GM18909 (cell line): ENCODE data around the gene AFF3.
"Not testable (repeated sequence)": the region's sequence is repeated elsewhere in the genome, so short reads cannot be mapped to it uniquely, and the experiment has no call there.

Source experiments
- ATAC-seq: cut with Tn5 transposase; IDR thresholded peaks from one replicate; pipeline ENCODE4 v1.9.1; 2021; ENCODE audit warnings: mild to moderate bottlenecking; ENCODE audit not compliant: unreplicated experiment, poor library complexity

The AFF3 gene

GRCh38 chr2:99942561-99943347, 199.6 kb downstream of the AFF3 start:
- no peak for ATAC-seq

- no peak for ATAC-seq
Observed at GRCh38 chr2:99940963-99941362, 201.4 kb downstream of the AFF3 start.

GRCh38 chr2:99939135-99939534, 203.3 kb downstream of the AFF3 start:
- ATAC-seq: no peak

DNA sequence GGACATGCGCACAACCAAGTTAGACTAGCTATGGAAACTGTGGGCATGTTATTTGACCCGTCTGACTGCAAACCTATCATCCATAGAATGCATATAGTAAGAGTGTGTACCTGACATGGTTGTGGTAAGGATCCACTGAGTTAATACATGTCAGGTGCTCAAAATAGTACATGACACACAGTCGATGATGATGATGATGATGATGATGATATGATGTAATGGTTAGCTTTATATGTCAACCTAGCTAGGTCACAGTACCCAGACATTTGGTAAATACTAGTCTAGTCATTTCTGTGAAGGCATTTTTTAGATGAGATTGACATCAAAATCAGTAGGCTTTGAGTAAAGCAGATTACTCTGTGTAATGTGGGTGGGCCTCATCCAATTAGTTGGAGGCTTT, 204.1 kb downstream of the AFF3 start:
- ATAC-seq: no peak

DNA sequence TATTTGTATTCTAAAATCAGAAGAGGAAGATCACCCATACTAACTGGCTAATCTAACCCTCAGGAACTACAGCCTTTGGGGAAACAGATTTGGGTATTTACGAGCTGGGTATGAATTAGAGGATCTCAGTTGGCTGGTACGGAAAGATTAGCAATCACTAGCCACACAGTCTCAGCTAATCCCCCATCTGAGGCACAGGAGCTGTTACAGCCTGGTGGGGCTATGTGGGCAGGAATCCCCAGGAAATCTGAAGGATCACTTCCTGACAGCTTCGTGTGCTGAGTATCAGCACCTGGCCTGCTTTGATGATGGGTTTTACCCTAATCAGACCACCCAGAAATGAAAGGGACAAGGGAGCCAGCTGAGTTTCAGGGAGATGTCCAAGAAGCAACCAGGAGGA, 206.3 kb downstream of the AFF3 start:
- no peak for ATAC-seq

DNA sequence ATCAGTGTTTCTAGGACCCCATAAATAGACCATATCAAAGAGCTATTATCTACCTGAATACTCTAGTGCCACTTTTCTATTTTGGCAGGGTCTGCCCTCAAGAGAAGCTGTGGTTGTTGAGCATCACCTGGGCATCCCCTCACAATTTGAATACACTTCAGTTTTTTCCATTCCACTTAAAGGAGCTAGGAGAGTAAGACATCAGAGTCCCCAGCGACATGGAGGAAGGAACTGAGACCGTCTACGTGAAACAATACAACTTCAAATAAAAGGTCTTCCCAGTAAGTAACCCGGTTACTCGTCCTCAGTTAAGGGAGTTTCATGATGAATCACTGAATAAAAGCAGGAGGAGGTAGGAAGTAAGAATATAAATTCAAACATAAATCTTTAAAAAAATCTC, 206.7 kb downstream of the AFF3 start:
- ATAC-seq: no peak

- no peak for ATAC-seq
Observed at GRCh38 chr2:99933894-99934650, 208.3 kb downstream of the AFF3 start.

DNA sequence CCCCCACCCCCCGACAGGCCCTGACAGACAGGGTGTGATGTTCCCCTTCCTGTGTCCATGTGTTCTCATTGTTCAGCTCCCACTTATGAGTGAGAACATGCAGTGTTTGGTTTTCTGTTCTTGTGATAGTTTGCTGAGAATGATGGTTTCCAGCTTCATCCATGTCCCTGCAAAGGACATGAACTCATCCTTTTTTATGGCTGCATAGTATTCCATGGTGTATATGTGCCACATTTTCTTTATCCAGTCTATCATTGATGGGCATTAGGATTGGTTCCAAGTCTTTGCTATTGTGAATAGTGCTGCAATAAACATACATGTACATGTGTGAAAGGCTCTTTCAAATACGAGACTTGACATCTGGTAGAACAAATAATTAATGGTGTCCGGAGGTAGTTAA, 208.9 kb downstream of the AFF3 start:
- not testable (repeated sequence) for ATAC-seq

DNA sequence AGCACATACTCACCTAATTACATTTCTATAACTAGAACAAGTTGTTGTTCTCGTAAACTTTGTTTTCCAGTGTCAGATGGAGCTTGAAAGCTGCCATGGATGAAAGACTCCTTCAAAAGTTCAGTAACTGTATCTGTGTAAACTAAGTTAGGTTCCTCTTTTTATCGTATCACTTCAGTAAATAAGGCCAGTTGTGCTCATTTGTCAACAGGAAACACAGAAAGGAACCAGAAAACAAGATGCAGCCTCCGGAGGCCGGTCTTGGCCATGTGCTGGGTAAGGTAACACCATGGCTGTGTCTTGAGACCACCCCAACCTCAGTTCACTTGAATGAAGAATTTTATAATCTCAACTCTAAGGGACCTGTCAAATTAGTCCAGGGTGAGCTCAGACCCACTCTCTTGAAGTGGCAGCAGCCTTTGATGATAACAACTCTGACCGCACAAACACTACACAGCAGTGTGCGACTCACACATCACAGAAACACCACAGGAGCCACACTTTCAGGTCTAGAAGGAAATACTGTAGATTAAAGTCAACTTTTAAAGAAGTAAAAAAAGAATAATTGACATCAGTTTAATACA, 213.8 kb downstream of the AFF3 start:
- no peak for ATAC-seq

- ATAC-seq: not testable (repeated sequence)
Observed at GRCh38 chr2:99927690-99928207, 214.6 kb downstream of the AFF3 start.

GRCh38 chr2:99926986-99927385, 215.4 kb downstream of the AFF3 start:
- no peak for ATAC-seq

- ATAC-seq: no peak
Observed at GRCh38 chr2:99925960-99926359, 216.4 kb downstream of the AFF3 start.

- ATAC-seq: no peak
Observed at GRCh38 chr2:99922664-99923063, 219.7 kb downstream of the AFF3 start.

DNA sequence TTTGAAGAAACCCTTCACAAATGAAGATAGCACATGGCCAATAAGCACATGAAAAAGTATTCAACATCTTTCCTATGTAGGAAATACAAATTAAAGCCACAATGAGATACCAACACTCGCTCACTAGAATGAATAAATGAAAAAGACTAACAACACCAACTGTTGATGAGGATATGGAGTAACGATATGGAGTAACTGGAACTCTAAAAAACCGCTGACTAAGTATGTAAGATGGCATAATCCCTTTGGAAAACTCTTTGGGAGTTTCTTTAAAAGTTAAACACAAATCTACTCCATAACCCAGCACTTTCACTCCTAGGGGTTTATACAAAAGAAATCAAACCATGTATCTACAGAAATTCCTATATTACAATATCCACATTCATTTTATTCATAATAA, 220.5 kb downstream of the AFF3 start:
- no peak for ATAC-seq

GRCh38 chr2:99918389-99918788, 224.0 kb downstream of the AFF3 start:
- ATAC-seq: no peak

GRCh38 chr2:99915108-99915675, 227.2 kb downstream of the AFF3 start:
- ATAC-seq: no peak

DNA sequence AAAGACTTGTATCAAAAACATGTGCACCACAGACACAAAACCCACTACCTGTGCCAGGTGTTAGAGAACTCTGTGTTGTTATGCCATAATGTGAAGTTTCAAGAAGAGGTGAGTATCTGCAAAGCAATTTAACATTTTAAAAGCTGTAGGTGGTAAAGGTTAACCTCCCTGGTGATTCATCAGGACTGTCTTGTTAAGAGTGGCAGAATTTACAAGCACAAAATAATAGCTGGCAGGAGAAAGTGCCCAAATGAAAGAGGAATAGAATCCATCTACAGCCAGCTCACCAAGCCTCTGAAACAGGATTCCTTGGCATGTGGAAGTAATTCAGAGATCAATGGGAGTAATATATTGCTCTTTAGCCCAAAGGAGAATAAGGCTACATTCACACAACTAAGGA, 230.7 kb downstream of the AFF3 start:
- no peak for ATAC-seq

GRCh38 chr2:99910902-99911301, 231.5 kb downstream of the AFF3 start:
- no peak for ATAC-seq

DNA sequence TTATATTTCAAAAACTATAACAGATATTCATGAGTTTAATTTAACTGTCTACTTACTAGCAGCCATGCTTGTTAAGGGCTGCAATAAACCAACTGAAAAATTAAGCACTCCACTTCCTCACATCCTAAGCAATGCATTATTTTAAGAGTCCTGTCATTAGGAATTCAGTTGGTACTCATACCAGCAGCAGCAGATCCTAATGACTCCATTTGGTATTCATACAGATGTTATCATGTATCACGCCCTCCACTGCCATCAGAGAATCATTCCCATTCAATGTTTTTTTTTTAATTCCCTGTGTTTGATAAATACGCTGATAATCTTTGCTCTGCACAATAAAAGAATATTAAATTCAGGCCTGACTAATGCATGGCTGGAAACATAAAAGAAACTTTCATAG, 236.8 kb downstream of the AFF3 start:
- no peak for ATAC-seq

DNA sequence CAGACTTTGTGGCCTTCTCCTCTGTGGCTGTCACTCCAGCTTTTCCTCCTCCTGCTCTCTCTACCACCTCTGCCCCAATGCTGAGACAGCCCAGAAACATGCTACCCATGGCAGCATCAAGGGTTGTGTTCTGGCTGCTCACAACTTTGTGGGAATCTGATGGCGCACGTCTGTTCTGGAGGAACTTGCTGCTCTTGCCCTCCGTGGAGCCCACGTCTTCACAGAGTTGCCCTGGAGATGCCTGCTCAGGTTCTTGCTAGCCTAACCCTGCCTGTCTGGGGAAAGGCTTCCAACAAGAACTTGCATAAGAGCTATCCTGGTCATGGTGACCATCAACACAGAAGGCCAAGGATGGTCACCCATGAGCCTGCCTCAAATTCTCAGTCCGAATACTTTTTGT, 237.4 kb downstream of the AFF3 start:
- ATAC-seq: no peak

- ATAC-seq: no peak
Observed at GRCh38 chr2:99903981-99904380, 238.4 kb downstream of the AFF3 start.
